HG03175 (cell line): Measurements from ENCODE around the gene SLC24A3.

Experiments
- ATAC-seq: cut with Tn5 transposase; IDR thresholded peaks from one replicate; pipeline ENCODE4 v1.9.1; 2021; ENCODE audit warnings: mild to moderate bottlenecking, moderate library complexity; ENCODE audit not compliant: unreplicated experiment

Gene SLC24A3

GRCh38 chr20:19335916-19336315, 123.5 kb downstream of the SLC24A3 start:
- ATAC-seq, result no peak

- no peak for ATAC-seq
Observed at GRCh38 chr20:19336631-19337030, 124.2 kb downstream of the SLC24A3 start.

- ATAC-seq, result no peak
Observed at GRCh38 chr20:19338380-19338779, 125.9 kb downstream of the SLC24A3 start.

- ATAC-seq, result no peak
Observed at GRCh38 chr20:19338960-19339359, 126.5 kb downstream of the SLC24A3 start.

- ATAC-seq, result no peak
Observed at GRCh38 chr20:19341348-19342053, 129.1 kb downstream of the SLC24A3 start.

- no peak for ATAC-seq
Observed at GRCh38 chr20:19344341-19344740, 131.9 kb downstream of the SLC24A3 start.

GRCh38 chr20:19347943-19348456, 135.6 kb downstream of the SLC24A3 start:
- ATAC-seq, result peak; percentile 89

- no peak for ATAC-seq
Observed at GRCh38 chr20:19348582-19348981, 136.1 kb downstream of the SLC24A3 start.

GRCh38 chr20:19349879-19350278, 137.4 kb downstream of the SLC24A3 start:
- ATAC-seq, result no peak

- no peak for ATAC-seq
Observed at GRCh38 chr20:19351542-19351941, 139.1 kb downstream of the SLC24A3 start.

GRCh38 chr20:19354950-19355349, 142.5 kb downstream of the SLC24A3 start:
- no peak for ATAC-seq

- no peak for ATAC-seq
Observed at GRCh38 chr20:19361790-19362189, 149.3 kb downstream of the SLC24A3 start.

GRCh38 chr20:19363476-19363875, 151.0 kb downstream of the SLC24A3 start:
- no peak for ATAC-seq

- ATAC-seq, result no peak
Observed at GRCh38 chr20:19367591-19367990, 155.1 kb downstream of the SLC24A3 start.

- ATAC-seq, result no peak
Observed at GRCh38 chr20:19368351-19368750, 155.9 kb downstream of the SLC24A3 start.

GRCh38 chr20:19370076-19371075, 157.9 kb downstream of the SLC24A3 start:
- no peak for ATAC-seq

- ATAC-seq, result no peak
Observed at GRCh38 chr20:19371112-19371511, 158.7 kb downstream of the SLC24A3 start.

GRCh38 chr20:19374216-19374615, 161.8 kb downstream of the SLC24A3 start:
- no peak for ATAC-seq

GRCh38 chr20:19375395-19375794, 163.0 kb downstream of the SLC24A3 start:
- ATAC-seq, result no peak

- no peak for ATAC-seq
Observed at GRCh38 chr20:19375801-19376200, 163.4 kb downstream of the SLC24A3 start.

- ATAC-seq, result no peak
Observed at GRCh38 chr20:19376451-19377229, 164.2 kb downstream of the SLC24A3 start.
